NT2/D1 (cell line): ENCODE results near the gene EMD.

Experiments used
- YY1 ChIP-seq: IDR thresholded peaks from 2 replicates; pipeline ENCODE4 v1.6.1; 2011; ENCODE audit not compliant: insufficient read length, insufficient read depth
- ZNF274 ChIP-seq: IDR thresholded peaks from 2 replicates; pipeline ENCODE4 v1.6.1; 2011; ENCODE audit warnings: mild to moderate bottlenecking, low read depth, low read length

- TF ChIP-seq ZNF274 (no peak), YY1 (no peak)
Observed at GRCh38 chrX:154378799-154379568, at the start of gene EMD.
